ENCODE results near the gene CLDN3.
"Not testable (repeated sequence)": the region's sequence is repeated elsewhere in the genome, so short reads cannot be mapped to it uniquely, and the experiment has no call there.

The CLDN3 gene

GRCh38 chr7:73735528-73735905 lies 34.6 kb downstream of the CLDN3 start:
- no peak for DNase-seq

GRCh38 chr7:73734619-73735527 lies 35.2 kb downstream of the CLDN3 start:
- peak; percentile 69 to 89 for DNase-seq

GRCh38 chr7:73732397-73732796 lies 37.7 kb downstream of the CLDN3 start:
- no peak for DNase-seq

- no peak for DNase-seq
These were observed 39.6 kb downstream of the CLDN3 start for GRCh38 chr7:73730485-73730884.

GRCh38 chr7:73728551-73728950 lies 41.5 kb downstream of the CLDN3 start:
- no peak for DNase-seq

- no peak for DNase-seq
These were observed 42.1 kb downstream of the CLDN3 start for GRCh38 chr7:73727952-73728351.

- DNase-seq, result no peak
These were observed 44.0 kb downstream of the CLDN3 start for GRCh38 chr7:73726083-73726466.

GRCh38 chr7:73723813-73724212 lies 46.3 kb downstream of the CLDN3 start:
- no peak for DNase-seq

GRCh38 chr7:73722785-73723184 lies 47.3 kb downstream of the CLDN3 start:
- DNase-seq, result no peak

- DNase-seq, result not testable (repeated sequence)
These were observed 47.9 kb downstream of the CLDN3 start for GRCh38 chr7:73722182-73722581.

- no peak for DNase-seq
These were observed 48.7 kb downstream of the CLDN3 start for GRCh38 chr7:73721377-73721817.

GRCh38 chr7:73720443-73720842 lies 49.6 kb downstream of the CLDN3 start:
- DNase-seq, result not testable (repeated sequence)

GRCh38 chr7:73719806-73720169 lies 50.3 kb downstream of the CLDN3 start:
- DNase-seq, result no peak

All from bone marrow (tissue), 2 donors.